DND-41 (cell line): ENCODE measurements around the gene GTPBP1.

Experiments used
- EZH2 ChIP-seq: IDR thresholded peaks from 3 replicates; pipeline ENCODE4 v1.6.1; 2012; ENCODE audit warnings: borderline replicate concordance, low read depth, mild to moderate bottlenecking, moderate library complexity, low read length, inconsistent platforms; ENCODE audit not compliant: severe bottlenecking
- TF ChIP-seq, protein P1 (sequence below): IDR thresholded peaks from 2 replicates; pipeline ENCODE4 v1.5.1; 2012; ENCODE audit warnings: borderline replicate concordance, low read length, moderate library complexity, mild to moderate bottlenecking; ENCODE audit not compliant: poor library complexity, severe bottlenecking; ENCODE audit errors: extremely low read depth

DNA sequence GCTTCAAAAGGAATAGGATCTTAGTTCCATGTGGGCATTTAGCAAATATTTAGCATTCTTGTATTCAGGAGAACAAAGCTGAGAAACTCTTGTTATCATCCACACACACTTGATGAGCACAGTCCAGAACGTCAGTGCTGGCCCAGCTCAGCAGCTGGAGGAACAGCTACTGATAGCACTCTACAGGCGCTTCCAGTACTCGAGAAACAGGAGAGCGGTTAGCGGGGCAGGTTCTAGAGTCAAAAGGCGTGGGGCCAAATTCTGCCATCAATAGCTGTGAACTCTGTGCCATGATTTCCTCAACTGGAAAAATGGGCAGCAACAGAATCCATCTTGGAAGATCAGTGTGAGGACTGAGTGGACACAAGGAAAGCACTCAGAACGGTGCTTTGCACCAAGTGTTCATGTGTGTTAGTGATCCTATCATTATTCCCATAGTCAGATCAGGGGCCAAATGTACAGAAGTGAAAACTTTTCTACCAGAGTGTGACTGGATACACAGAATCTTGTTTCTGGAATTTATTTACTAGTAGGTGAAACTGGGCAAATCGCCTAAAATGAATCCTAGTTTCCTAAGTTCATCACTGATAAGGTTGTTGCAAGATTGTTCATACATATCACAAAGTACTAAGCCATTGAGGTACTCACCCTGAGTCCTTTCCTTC is 8.2 kb upstream of the GTPBP1 start:
- TF ChIP-seq, protein P1, sequence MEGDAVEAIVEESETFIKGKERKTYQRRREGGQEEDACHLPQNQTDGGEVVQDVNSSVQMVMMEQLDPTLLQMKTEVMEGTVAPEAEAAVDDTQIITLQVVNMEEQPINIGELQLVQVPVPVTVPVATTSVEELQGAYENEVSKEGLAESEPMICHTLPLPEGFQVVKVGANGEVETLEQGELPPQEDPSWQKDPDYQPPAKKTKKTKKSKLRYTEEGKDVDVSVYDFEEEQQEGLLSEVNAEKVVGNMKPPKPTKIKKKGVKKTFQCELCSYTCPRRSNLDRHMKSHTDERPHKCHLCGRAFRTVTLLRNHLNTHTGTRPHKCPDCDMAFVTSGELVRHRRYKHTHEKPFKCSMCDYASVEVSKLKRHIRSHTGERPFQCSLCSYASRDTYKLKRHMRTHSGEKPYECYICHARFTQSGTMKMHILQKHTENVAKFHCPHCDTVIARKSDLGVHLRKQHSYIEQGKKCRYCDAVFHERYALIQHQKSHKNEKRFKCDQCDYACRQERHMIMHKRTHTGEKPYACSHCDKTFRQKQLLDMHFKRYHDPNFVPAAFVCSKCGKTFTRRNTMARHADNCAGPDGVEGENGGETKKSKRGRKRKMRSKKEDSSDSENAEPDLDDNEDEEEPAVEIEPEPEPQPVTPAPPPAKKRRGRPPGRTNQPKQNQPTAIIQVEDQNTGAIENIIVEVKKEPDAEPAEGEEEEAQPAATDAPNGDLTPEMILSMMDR = no peak
- no peak for TF ChIP-seq EZH2
